CD4-positive, alpha-beta T cell (primary cell): Measurements from ENCODE around the gene TSPAN11. TPM values are rescaled to one million over a fixed set of nuclear protein-coding genes. Genes with fewer than 3 reads are reported as not detected.

Experiments
- ATAC-seq: fragments of 200-7000 bp; cut with Tn5 transposase; one replicate; pipeline ENCODE4 v1.10.0; 2022; ENCODE audit warnings: mild to moderate bottlenecking; ENCODE audit not compliant: poor library complexity
- CTCF ChIA-PET: fragments of 350-600 bp; sonication (Branson Sonifier 250); formaldehyde crosslinking; loops from one replicate; lab custom pipeline; 2021; ENCODE audit warnings: antibody characterized with exemption, inconsistent platforms; lab: Charles Lee
- POLR2A ChIA-PET: fragments of 350-600 bp; sonication (Branson Sonifier 250); formaldehyde crosslinking; loops from one replicate; lab custom pipeline; 2021; ENCODE audit warnings: antibody characterized with exemption, inconsistent platforms; lab: Charles Lee
- DNase-seq, 14 experiments: peaks; one replicate each; pipeline ENCODE4 v3.0.0-alpha.2; 2013 to 2020; ENCODE audit warnings: mixed read lengths in 2 of 14
- H3K27ac ChIP-seq, 2 donors: one replicate each; pipeline versions ENCODE4 v1.5.1 to v1.7.0; 2013; ENCODE audit warnings: low read length in 2 of 2, low read depth in 1 of 2, mild to moderate bottlenecking in 1 of 2
- H3K27me3 ChIP-seq, 2 experiments: 1 replicate in 1 of 2; 2 replicates in 1 of 2; pipeline versions ENCODE4 v1.6.1 to v1.7.0; 2013; ENCODE audit warnings: low read length in 2 of 2, control low read depth in 1 of 2, mild to moderate bottlenecking in 1 of 2, moderate library complexity in 1 of 2; ENCODE audit not compliant: insufficient read depth in 2 of 2, control insufficient read depth in 1 of 2
- H3K36me3 ChIP-seq: one replicate; pipeline ENCODE4 v1.6.1; 2013; ENCODE audit warnings: low read length, control low read depth; ENCODE audit not compliant: insufficient read depth
- H3K4me1 ChIP-seq: one replicate; pipeline ENCODE4 v1.6.1; 2013; ENCODE audit warnings: low read length, control low read depth; ENCODE audit not compliant: insufficient read depth
- H3K4me3 ChIP-seq: one replicate; pipeline ENCODE4 v1.5.1; 2013; ENCODE audit warnings: mild to moderate bottlenecking, low read length, moderate library complexity
- H3K9me3 ChIP-seq, 2 experiments: 1 replicate in 1 of 2; 2 replicates in 1 of 2; pipeline versions ENCODE4 v1.6.1 to v1.7.0; 2013; ENCODE audit warnings: low read length in 2 of 2, mild to moderate bottlenecking in 2 of 2, control low read depth in 1 of 2, moderate library complexity in 1 of 2; ENCODE audit not compliant: control insufficient read depth in 1 of 2, insufficient read depth in 1 of 2
- H3K27ac Mint-ChIP-seq: one replicate; pipeline ENCODE4 v1.8.0; 2020; ENCODE audit warnings: mixed read lengths
- H3K27me3 Mint-ChIP-seq: one replicate; pipeline ENCODE4 v1.8.0; 2021; ENCODE audit warnings: mixed read lengths
- H3K36me3 Mint-ChIP-seq: one replicate; pipeline ENCODE4 v1.8.0; 2021; ENCODE audit warnings: low read depth, mixed read lengths
- H3K4me1 Mint-ChIP-seq: one replicate; pipeline ENCODE4 v1.8.0; 2021; ENCODE audit warnings: low read depth, mixed read lengths
- H3K4me3 Mint-ChIP-seq: one replicate; pipeline ENCODE4 v1.8.0; 2020; ENCODE audit warnings: mild to moderate bottlenecking, mixed read lengths
- H3K9me3 Mint-ChIP-seq: one replicate; pipeline ENCODE4 v1.8.0; 2020; ENCODE audit warnings: mixed read lengths
- CTCF ChIP-seq: fragments of 200-600 bp; IDR thresholded peaks from one replicate; pipeline ENCODE4 v1.8.0; 2022; ENCODE audit warnings: antibody characterized with exemption, mild to moderate bottlenecking
- intact Hi-C, 2 experiments: fragments of 100-400 bp; cut with DNase I in 1 of 2; cut with micrococcal nuclease in 1 of 2; formaldehyde crosslinking; loops; one replicate each; pipeline versions ENCODE4 v1.15.1 to v1.9.0; 2023 to 2025; cut with DNase I, micrococcal nuclease
- total RNA-seq, 174 experiments: library from RNA in 2 of 174; stranded (reverse) in 2 of 174; gene quantifications; one replicate each; pipeline ENCODE4 v1.2.3 and lab custom pipeline; 2021 to 2026

Gene TSPAN11
- total RNA-seq, 2 experiments from 2014 or later = not detected

GRCh38 chr12:30928356-30929244, 2.1 kb downstream of the TSPAN11 start:
- DNase-seq = no peak
- Mint-ChIP-seq H3K27ac (no peak overlapping the region), H3K4me1 (no peaks in the 10 kb centered on the region), H3K4me3 (no peak overlapping the region), H3K9me3 (no peaks in the 10 kb centered on the region), H3K36me3 (no peaks in the 10 kb centered on the region), H3K27me3 (peaks cover 64% of the 10 kb centered on the region)
- H3K27me3 ChIP-seq = peaks cover 21 to 44% of the 10 kb centered on the region in 2 experiments
- no peak for ATAC-seq
- no peak overlapping the region for H3K27ac ChIP-seq
- no peaks in the 10 kb centered on the region for H3K36me3 ChIP-seq
- H3K4me1 ChIP-seq = no peaks in the 10 kb centered on the region
- intact Hi-C loops = no loop called here
- ChIA-PET POLR2A (no interaction called here), CTCF (no interaction called here)
- H3K4me3 ChIP-seq = no peak overlapping the region
- H3K9me3 ChIP-seq = peaks cover 0 to 7% of the 10 kb centered on the region in 2 experiments
- no peak for TF ChIP-seq CTCF

- CTCF ChIA-PET = no interaction called here
- Histone ChIP-seq H3K27ac (no peak overlapping the region), H3K4me3 (no peak overlapping the region), H3K27me3 (peaks cover 18 to 36% of the 10 kb centered on the region in 2 experiments), H3K36me3 (no peaks in the 10 kb centered on the region), H3K4me1 (no peaks in the 10 kb centered on the region), H3K9me3 (peaks cover 0 to 11% of the 10 kb centered on the region in 2 experiments)
- no peak for TF ChIP-seq CTCF
- no peak overlapping the region for H3K27ac Mint-ChIP-seq
- no peaks in the 10 kb centered on the region for H3K36me3 Mint-ChIP-seq
- POLR2A ChIA-PET = no interaction called here
- H3K27me3 Mint-ChIP-seq = peaks cover 50% of the 10 kb centered on the region
- H3K4me1 Mint-ChIP-seq = no peaks in the 10 kb centered on the region
- no peak overlapping the region for H3K4me3 Mint-ChIP-seq
- intact Hi-C loops = no loop called here
- no peak for ATAC-seq
- H3K9me3 Mint-ChIP-seq = no peaks in the 10 kb centered on the region
- no peak for DNase-seq
Observed at GRCh38 chr12:30930238-30930637, 3.7 kb downstream of the TSPAN11 start.

GRCh38 chr12:30930641-30931040, 4.1 kb downstream of the TSPAN11 start:
- Histone ChIP-seq H3K9me3 (peaks cover 0 to 13% of the 10 kb centered on the region in 2 experiments), H3K4me3 (no peak overlapping the region), H3K36me3 (no peaks in the 10 kb centered on the region), H3K4me1 (no peaks in the 10 kb centered on the region), H3K27me3 (peaks cover 15 to 32% of the 10 kb centered on the region in 2 experiments), H3K27ac (no peak overlapping the region)
- Mint-ChIP-seq H3K9me3 (no peaks in the 10 kb centered on the region), H3K27me3 (peaks cover 46% of the 10 kb centered on the region), H3K36me3 (no peaks in the 10 kb centered on the region), H3K27ac (no peak overlapping the region), H3K4me1 (no peaks in the 10 kb centered on the region), H3K4me3 (no peak overlapping the region)
- no peak for TF ChIP-seq CTCF
- ChIA-PET POLR2A (no interaction called here), CTCF (no interaction called here)
- intact Hi-C loops = no loop called here
- DNase-seq (no peak), ATAC-seq (no peak)
